HepG2 (cell line): Measurements from ENCODE around the gene FN1. TPM values are rescaled to one million over a fixed set of nuclear protein-coding genes. Genes with fewer than 3 reads are reported as not detected.

Source experiments
- AFF4 ChIP-seq: sonication (generic); formaldehyde crosslinking; IDR thresholded peaks from 2 replicates; pipeline ENCODE4 v1.4.0; 2020; ENCODE audit warnings: missing genetic modification reagents
- LRRFIP1 ChIP-seq: sonication (generic); formaldehyde crosslinking; conservative IDR thresholded peaks from 2 replicates; pipeline ENCODE4 v1.4.0; 2020; ENCODE audit warnings: missing genetic modification reagents
- MYNN ChIP-seq: sonication (generic); formaldehyde crosslinking; IDR thresholded peaks from 2 replicates; pipeline ENCODE4 v1.4.0; 2020; ENCODE audit warnings: mild to moderate bottlenecking, low read depth, missing genetic modification reagents
- NFIC ChIP-seq: IDR thresholded peaks from 2 replicates; pipeline ENCODE4 v1.6.1; 2012; ENCODE audit warnings: mild to moderate bottlenecking, low read length, inconsistent platforms
- POLR2AphosphoS5 ChIP-seq: IDR thresholded peaks from 2 replicates; pipeline ENCODE4 v1.6.1; 2012; ENCODE audit warnings: low read depth, low read length
- POLR2G ChIP-seq: fragments of 200-400 bp; formaldehyde crosslinking; IDR thresholded peaks from 2 replicates; pipeline ENCODE4 v1.6.1; 2018; ENCODE audit warnings: mild to moderate bottlenecking, low read depth, low read length, moderate library complexity
- RNF2 ChIP-seq: fragments of 450-650 bp; conservative IDR thresholded peaks from 2 replicates; pipeline ENCODE4 v1.6.1; 2016; ENCODE audit warnings: low read depth
- SMYD3 ChIP-seq: sonication (generic); formaldehyde crosslinking; IDR thresholded peaks from 2 replicates; pipeline ENCODE4 v1.8.1; 2023; ENCODE audit warnings: mild to moderate bottlenecking, missing genetic modification reagents
- SOX13 ChIP-seq, 3 experiments: fragments of 450-650 bp in 1 of 3; sonication (generic) in 1 of 3; formaldehyde crosslinking in 1 of 3; IDR thresholded peaks in 2 of 3; conservative IDR thresholded peaks in 1 of 3; 2 replicates each; pipeline versions ENCODE4 v1.5.0 to v1.6.1; 2016 to 2020; ENCODE audit warnings: antibody characterized with exemption in 1 of 3, mild to moderate bottlenecking in 1 of 3, missing compliant biosample characterization in 1 of 3, missing genetic modification reagents in 1 of 3, moderate library complexity in 1 of 3
- SRSF4 ChIP-seq: fragments of 200-400 bp; formaldehyde crosslinking; IDR thresholded peaks from one replicate; pipeline ENCODE4 v1.6.1; 2018; ENCODE audit warnings: mild to moderate bottlenecking, low read depth, low read length, moderate library complexity; ENCODE audit not compliant: poor library complexity, severe bottlenecking
- TP53 ChIP-seq: sonication (generic); formaldehyde crosslinking; conservative IDR thresholded peaks from 2 replicates; pipeline ENCODE4 v1.4.0; 2020; ENCODE audit warnings: missing genetic modification reagents
- TRAFD1 ChIP-seq: sonication (generic); formaldehyde crosslinking; IDR thresholded peaks from 2 replicates; pipeline ENCODE4 v1.5.1; 2020; ENCODE audit warnings: missing genetic modification reagents, mild to moderate bottlenecking, borderline replicate concordance
- ZKSCAN1 ChIP-seq: fragments of 150-350 bp; IDR thresholded peaks from 2 replicates; pipeline ENCODE4 v1.6.1; 2014; ENCODE audit warnings: low read length
- ZNF264 ChIP-seq: sonication (generic); formaldehyde crosslinking; IDR thresholded peaks from 2 replicates; pipeline ENCODE4 v1.4.0; 2020; ENCODE audit warnings: missing genetic modification reagents
- ZSCAN5A ChIP-seq: sonication (generic); formaldehyde crosslinking; IDR thresholded peaks from 2 replicates; pipeline ENCODE4 v1.8.0; 2022; ENCODE audit warnings: mild to moderate bottlenecking, missing genetic modification reagents, borderline replicate concordance
- polyA plus RNA-seq, 8 experiments: library from polyadenylated mRNA; depleted of rRNA in 3 of 8; stranded (reverse) in 7 of 8; unstranded in 1 of 8; fragments of >200 nt; fragmentation: Illumina TruSeq in 4 of 8; extraction: Trizol in 4 of 8; gene quantifications; 2 replicates each; pipeline versions ENCODE4 v1.2.1 to v1.2.3, GENCODE V29; 2011 to 2016; ENCODE audit warnings: low read depth in 4 of 8, missing spikeins in 1 of 8, mixed read lengths in 1 of 8; ENCODE audit not compliant: insufficient read depth in 1 of 8
- total RNA-seq, 5 experiments: library from RNA; depleted of rRNA; stranded (reverse); fragments of >200 nt; fragmentation: Illumina TruSeq; extraction: Trizol; gene quantifications; 2 replicates each; pipeline ENCODE4 v1.2.3, GENCODE V29; 2016; ENCODE audit warnings: low read depth in 1 of 5

FN1 gene
- total and polyA plus RNA-seq, 2 of the 13 experiments (the other 11 are each of a cell fraction or from before 2014, with no cell fraction given) = 1,847 to 6,471 TPM

GRCh38 chr2:215430528-215431187 lies 5.2 kb downstream of the FN1 start (continued):
- peak; percentile 78 for TF ChIP-seq AFF4
- no peak for TF ChIP-seq RNF2
- 0 out of 2 replicates have a peak, but pooled peaks have one; percentile 38 for TF ChIP-seq SMYD3 (CRISPR knock-in tag)
- TF ChIP-seq POLR2G = peak; percentile 79
- no peak for TF ChIP-seq TRAFD1 (CRISPR knock-in tag)
- TF ChIP-seq LRRFIP1 (CRISPR knock-in tag) = no peak
- TF ChIP-seq ZKSCAN1 = no peak
- TF ChIP-seq MYNN (CRISPR knock-in tag) = no peak
- 0 out of 2 replicates have a peak, but pooled peaks have one; percentile 40 for TF ChIP-seq ZSCAN5A (CRISPR knock-in tag)
- TF ChIP-seq NFIC = 0 out of 2 replicates have a peak, but pooled peaks have one; percentile 9
- TF ChIP-seq SOX13 (IDR thresholded peaks at IDR 0.05) = no peak
- peak in 1 of 2 experiments; percentile 15; a peak in 1 of 4 replicates for TF ChIP-seq SOX13 (CRISPR knock-in tag; conservative IDR thresholded peaks at IDR 0.05 in 1 of 2, IDR thresholded peaks at IDR 0.05 in 1 of 2)
- no peak for TF ChIP-seq TP53 (CRISPR knock-in tag)
- TF ChIP-seq SRSF4 = peak; percentile 24
- TF ChIP-seq POLR2AphosphoS5 = peak; percentile 49; the same call in 1 of the 2 replicates
- 0 out of 2 replicates have a peak, but pooled peaks have one; percentile 12 for TF ChIP-seq ZNF264 (CRISPR knock-in tag)
